Activated naive CD4-positive, alpha-beta T cell treated with anti-CD3 and anti-CD28 coated beads for 36 hours (primary cell): ENCODE data around the gene DNAJA1. TPM values are rescaled to one million over a fixed set of nuclear protein-coding genes. Genes with fewer than 3 reads are reported as not detected.
A peak's percentile ranks its signal among the peaks of the same experiment; 100 is the strongest.
"Not testable (repeated sequence)": the region's sequence is repeated elsewhere in the genome, so short reads cannot be mapped to it uniquely, and the experiment has no call there.

Source experiments
- CTCF ChIA-PET: fragments of 350-600 bp; sonication (Branson Sonifier 250); formaldehyde crosslinking; loops from one replicate; lab custom pipeline; 2021; ENCODE audit warnings: antibody characterized with exemption; lab: Charles Lee
- DNase-seq: peaks from one replicate; pipeline ENCODE4 v3.0.0-alpha.2; 2020
- H3K27ac Mint-ChIP-seq: one replicate; pipeline ENCODE4 v1.8.0; 2021; ENCODE audit warnings: mild to moderate bottlenecking, mixed read lengths
- H3K27me3 Mint-ChIP-seq: one replicate; pipeline ENCODE4 v1.8.0; 2021; ENCODE audit warnings: low read depth, mixed read lengths
- H3K36me3 Mint-ChIP-seq: one replicate; pipeline ENCODE4 v1.8.0; 2021; ENCODE audit warnings: low read depth, mixed read lengths
- H3K4me1 Mint-ChIP-seq: one replicate; pipeline ENCODE4 v1.8.0; 2021; ENCODE audit warnings: low read depth, mixed read lengths
- H3K4me3 Mint-ChIP-seq: one replicate; pipeline ENCODE4 v1.8.0; 2021; ENCODE audit warnings: mild to moderate bottlenecking, moderate library complexity, mixed read lengths
- H3K9me3 Mint-ChIP-seq: one replicate; pipeline ENCODE4 v1.8.0; 2021; ENCODE audit warnings: mixed read lengths
- intact Hi-C: fragments of 100-400 bp; cut with micrococcal nuclease; formaldehyde crosslinking; loops from one replicate; pipeline ENCODE4 v1.15.1; 2023
- total RNA-seq, 2 experiments: library from RNA; stranded (reverse); gene quantifications; one replicate each; pipeline ENCODE4 v1.2.3, GENCODE V29; 2021

DNAJA1 gene
- 100 to 1,000 TPM; 110 to 120 TPM for total RNA-seq

GRCh38 chr9:33024966-33025571 is at the start of gene DNAJA1:
Gene DNAJA1, plus strand, starts transcription at chr9:33025273. Its CDS starts 1,212 bp downstream, at chr9:33026485.
- CTCF ChIA-PET, result interaction anchor here (0.6 kb wide), 1 partner anchor 130 kb away, joined by 3 read pairs; no protein-coding TSS in a partner anchor
- peak within 1 kb of the TSS; percentile 95 for H3K4me3 Mint-ChIP-seq
- H3K4me1 Mint-ChIP-seq, result peaks cover 75% of the 10 kb centered on the region
- no peaks in the 10 kb centered on the region for H3K9me3 Mint-ChIP-seq
- DNase-seq, result peak; percentile 93
- peaks cover 56% of the 10 kb centered on the region for H3K36me3 Mint-ChIP-seq
- intact Hi-C loops, result loop anchor here (1.0 to 2.0 kb wide), 14 partner anchors 19 to 641 kb away; partner anchors contain the start of genes ACO1, APTX, AQP3 and B4GALT1
- H3K27ac Mint-ChIP-seq, result peak within 1 kb of the TSS; percentile 94
- no peaks in the 10 kb centered on the region for H3K27me3 Mint-ChIP-seq

- Mint-ChIP-seq H3K27me3 (no peaks in the 10 kb centered on the region), H3K4me3 (no peak overlapping the region), H3K4me1 (peaks cover 2% of the 10 kb centered on the region), H3K27ac (no peak overlapping the region), H3K9me3 (no peaks in the 10 kb centered on the region), H3K36me3 (peaks cover 29% of the 10 kb centered on the region)
- intact Hi-C loops, result no loop called here
- DNase-seq, result no peak
- CTCF ChIA-PET, result no interaction called here
Observed at GRCh38 chr9:32978051-32978450, 47.0 kb upstream of the DNAJA1 start.

GRCh38 chr9:32986971-32987370 is 38.1 kb upstream of the DNAJA1 start:
- Mint-ChIP-seq H3K27me3 (no peaks in the 10 kb centered on the region), H3K9me3 (no peaks in the 10 kb centered on the region), H3K36me3 (peaks cover 39% of the 10 kb centered on the region), H3K4me3 (no peak overlapping the region), H3K4me1 (peaks cover 2% of the 10 kb centered on the region), H3K27ac (no peak overlapping the region)
- CTCF ChIA-PET, result interaction anchor here (0.6 to 0.7 kb wide), 2 partner anchors 12 to 87 kb away, joined by 3 read pairs; no protein-coding TSS in a partner anchor
- intact Hi-C loops, result no loop called here
- DNase-seq, result no peak

DNA sequence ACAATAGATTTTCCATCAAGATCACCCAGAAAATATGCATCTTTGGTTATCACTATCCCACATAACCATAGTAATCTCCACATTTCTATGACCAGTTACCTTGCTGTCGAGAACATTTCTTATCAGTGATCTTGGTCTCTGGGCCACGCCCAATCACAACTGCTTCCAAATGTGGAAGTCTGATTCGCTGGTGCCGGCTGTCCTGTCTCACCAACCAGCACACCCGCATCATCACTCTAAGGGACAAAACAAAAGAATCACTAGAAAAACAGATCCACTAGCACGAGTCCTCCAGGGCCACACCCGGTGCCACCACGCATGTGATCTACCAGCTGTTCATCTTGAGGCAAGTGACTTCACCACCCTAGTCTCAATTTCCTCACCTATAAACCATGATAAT is 35.4 kb upstream of the DNAJA1 start:
- Mint-ChIP-seq H3K27me3 (no peaks in the 10 kb centered on the region), H3K9me3 (no peaks in the 10 kb centered on the region), H3K36me3 (peaks cover 36% of the 10 kb centered on the region), H3K27ac (no peak overlapping the region), H3K4me1 (peaks cover 9% of the 10 kb centered on the region), H3K4me3 (no peak overlapping the region)
- DNase-seq, result no peak
- intact Hi-C loops, result no loop called here
- CTCF ChIA-PET, result no interaction called here

DNA sequence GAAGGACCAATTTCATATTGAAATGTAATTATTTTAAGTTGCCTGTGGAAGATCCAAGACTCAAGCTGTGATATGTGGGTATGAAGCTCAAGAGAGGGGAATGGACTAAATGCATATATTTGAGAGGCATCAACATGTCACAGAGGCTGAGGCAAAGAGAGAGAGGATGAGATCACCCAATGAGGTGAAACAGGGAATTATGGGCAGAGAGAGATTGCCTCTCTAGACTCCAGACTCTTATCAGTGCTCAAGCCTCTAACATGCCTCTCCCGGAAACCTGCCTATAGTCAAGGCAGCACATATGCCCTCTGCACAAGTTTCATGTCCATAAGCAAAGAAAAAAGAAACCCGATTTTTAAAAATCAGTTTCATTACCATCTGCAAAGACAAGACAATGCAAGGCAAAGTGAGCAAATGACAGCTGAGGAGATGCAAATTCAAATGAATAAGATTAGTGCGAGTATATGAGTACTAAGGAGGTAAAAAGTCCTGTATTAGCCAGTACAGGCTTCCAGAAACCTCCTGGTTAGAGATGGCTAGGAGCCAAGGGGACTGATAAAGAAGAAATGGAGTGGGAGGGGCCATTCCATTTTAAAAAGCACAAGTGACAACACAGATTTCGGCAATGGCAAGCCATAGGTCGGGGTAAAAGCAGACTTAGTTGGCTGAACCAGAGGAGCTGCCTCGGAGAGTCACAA is 33.0 kb upstream of the DNAJA1 start:
- Mint-ChIP-seq H3K27me3 (no peaks in the 10 kb centered on the region), H3K27ac (no peak overlapping the region), H3K9me3 (no peaks in the 10 kb centered on the region), H3K4me1 (peaks cover 16% of the 10 kb centered on the region), H3K36me3 (peaks cover 39% of the 10 kb centered on the region), H3K4me3 (no peak overlapping the region)
- DNase-seq, result no peak
- intact Hi-C loops, result no loop called here
- CTCF ChIA-PET, result no interaction called here

- no peaks in the 10 kb centered on the region for H3K9me3 Mint-ChIP-seq
- CTCF ChIA-PET, result no interaction called here
Observed at GRCh38 chr9:32992595-32993238, 32.4 kb upstream of the DNAJA1 start.

GRCh38 chr9:33000682-33001055 is 24.4 kb upstream of the DNAJA1 start:
- intact Hi-C loops, result loop anchor here (1.0 kb wide), 11 partner anchors 13 to 448 kb away; partner anchors contain the start of genes B4GALT1, BAG1, DNAJA1 and NDUFB6
- H3K27me3 Mint-ChIP-seq, H3K9me3 Mint-ChIP-seq: not testable (repeated sequence)
- CTCF ChIA-PET, result interaction anchor here (0.6 kb wide), 1 partner anchor 10 kb away, joined by 3 read pairs; no protein-coding TSS in a partner anchor
- H3K27ac Mint-ChIP-seq, result peak overlapping the region; percentile 94
- H3K36me3 Mint-ChIP-seq, result peaks cover 30% of the 10 kb centered on the region
- H3K4me1 Mint-ChIP-seq, result peaks cover 38% of the 10 kb centered on the region
- peak; percentile 43 for DNase-seq
- H3K4me3 Mint-ChIP-seq, result peak overlapping the region; percentile 92

More at GRCh38 chr9:32992595-32993238, 32.4 kb upstream of the DNAJA1 start:
- DNase-seq, result no peak
- H3K27me3 Mint-ChIP-seq, result no peaks in the 10 kb centered on the region
- peaks cover 39% of the 10 kb centered on the region for H3K36me3 Mint-ChIP-seq
- peaks cover 21% of the 10 kb centered on the region for H3K4me1 Mint-ChIP-seq
- H3K27ac Mint-ChIP-seq, result no peak overlapping the region
- no peak overlapping the region for H3K4me3 Mint-ChIP-seq
- intact Hi-C loops, result no loop called here

- H3K4me1 Mint-ChIP-seq, H3K27ac Mint-ChIP-seq, DNase-seq, intact Hi-C loops, H3K36me3 Mint-ChIP-seq, H3K4me3 Mint-ChIP-seq, H3K27me3 Mint-ChIP-seq, H3K9me3 Mint-ChIP-seq, CTCF ChIA-PET: not testable (repeated sequence)
Observed at GRCh38 chr9:33005335-33005734, 19.7 kb upstream of the DNAJA1 start.

DNA sequence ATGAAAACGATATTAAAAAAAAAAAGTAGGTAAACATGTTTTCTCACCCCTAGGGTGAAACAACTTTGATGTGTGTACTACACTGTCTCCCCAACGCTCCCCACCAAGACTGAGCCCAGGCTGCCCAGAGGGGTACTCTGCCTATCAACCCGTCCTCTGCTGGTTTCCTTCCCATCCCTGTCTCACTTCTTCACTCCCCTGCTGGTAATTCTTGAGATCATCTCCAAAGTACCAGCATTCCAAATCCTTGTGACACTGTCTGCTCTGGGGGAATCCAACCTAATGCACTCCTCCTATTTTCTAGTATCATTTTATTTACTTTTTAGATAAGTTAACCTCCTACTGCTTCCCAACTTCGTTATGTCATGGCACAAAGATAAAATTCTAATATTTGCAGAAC is 17.3 kb upstream of the DNAJA1 start:
- Mint-ChIP-seq H3K9me3 (no peaks in the 10 kb centered on the region), H3K27ac (no peak overlapping the region), H3K4me1 (no peaks in the 10 kb centered on the region), H3K27me3 (no peaks in the 10 kb centered on the region), H3K36me3 (peaks cover 4% of the 10 kb centered on the region), H3K4me3 (no peak overlapping the region)
- no peak for DNase-seq
- intact Hi-C loops, result no loop called here
- CTCF ChIA-PET, result no interaction called here

DNA sequence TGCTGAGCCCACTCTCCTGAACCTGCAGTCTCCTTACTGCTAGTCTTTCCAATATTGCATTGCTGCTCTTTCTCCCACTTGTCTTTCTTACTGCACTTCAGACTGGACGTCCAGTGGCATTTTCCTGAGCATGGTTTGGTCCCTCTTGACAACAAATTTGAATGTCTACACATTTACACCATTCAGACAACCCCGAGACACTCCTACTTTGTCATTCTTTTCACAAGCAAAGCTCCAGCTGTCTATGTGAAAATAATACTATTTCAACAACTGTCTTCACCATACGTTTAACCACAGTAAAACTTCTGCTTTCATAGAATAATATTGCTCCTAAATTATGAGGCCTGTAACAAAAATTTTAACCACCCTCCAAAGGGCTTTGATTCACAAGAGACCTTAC is 13.2 kb upstream of the DNAJA1 start:
- no peaks in the 10 kb centered on the region for H3K9me3 Mint-ChIP-seq
- no peak for DNase-seq
- no peaks in the 10 kb centered on the region for H3K4me1 Mint-ChIP-seq
- CTCF ChIA-PET, result interaction anchor here (0.6 kb wide), 1 partner anchor 634 kb away, joined by 3 read pairs; no protein-coding TSS in a partner anchor
- H3K36me3 Mint-ChIP-seq, result peaks cover 4% of the 10 kb centered on the region
- H3K4me3 Mint-ChIP-seq, result no peak overlapping the region
- intact Hi-C loops, result no loop called here
- no peaks in the 10 kb centered on the region for H3K27me3 Mint-ChIP-seq
- no peak overlapping the region for H3K27ac Mint-ChIP-seq

GRCh38 chr9:33012328-33013069 is 12.6 kb upstream of the DNAJA1 start:
- intact Hi-C loops, result loop anchor here (1.0 kb wide), 1 partner anchor 11 kb away; the partner anchor contains the start of gene APTX
- Mint-ChIP-seq H3K36me3 (peaks cover 4% of the 10 kb centered on the region), H3K27ac (no peak overlapping the region), H3K4me3 (no peak overlapping the region), H3K27me3 (no peaks in the 10 kb centered on the region), H3K9me3 (no peaks in the 10 kb centered on the region), H3K4me1 (no peaks in the 10 kb centered on the region)
- no peak for DNase-seq
- CTCF ChIA-PET, result interaction anchor here (0.6 to 1.0 kb wide), 3 partner anchors 26 to 634 kb away, joined by 3 to 4 read pairs (median 3); no protein-coding TSS in a partner anchor
